Astrocyte (in vitro differentiated cells and primary cell): Measurements from ENCODE around the gene HTRA2. TPM values are rescaled to one million over a fixed set of nuclear protein-coding genes. Genes with fewer than 3 reads are reported as not detected.

Source experiments
- DNase-seq: peaks from one replicate; pipeline ENCODE4 v3.0.0-alpha.2; 2010; ENCODE audit warnings: low read depth
- FAIRE-seq: peaks from 2 replicates; lab custom pipeline; 2011; peaks lifted over from hg19 to GRCh38; lab: Jason Lieb, UNC
- H2AFZ ChIP-seq: 2 replicates; pipeline ENCODE4 v1.6.0; 2012; ENCODE audit warnings: low read depth, low read length, inconsistent platforms
- H3K27ac ChIP-seq: 2 replicates; pipeline ENCODE4 v1.5.1; 2011; ENCODE audit warnings: low read depth, low read length, inconsistent platforms
- H3K27me3 ChIP-seq: 2 replicates; pipeline ENCODE4 v1.6.0; 2011; ENCODE audit warnings: low read length, inconsistent platforms; ENCODE audit not compliant: insufficient read depth
- H3K36me3 ChIP-seq: 2 replicates; pipeline ENCODE4 v1.5.1; 2011; ENCODE audit warnings: low read length, inconsistent platforms; ENCODE audit not compliant: insufficient read depth
- H3K4me1 ChIP-seq: 2 replicates; pipeline ENCODE4 v1.5.1; 2011; ENCODE audit warnings: low read length, inconsistent platforms; ENCODE audit not compliant: insufficient read depth
- H3K4me2 ChIP-seq: 2 replicates; pipeline ENCODE4 v1.6.0; 2012; ENCODE audit warnings: low read length, inconsistent platforms
- H3K4me3 ChIP-seq: 2 replicates; pipeline ENCODE4 v1.5.1; 2011; ENCODE audit warnings: low read depth, mild to moderate bottlenecking, low read length, inconsistent platforms; ENCODE audit not compliant: insufficient read depth
- H3K79me2 ChIP-seq: 2 replicates; pipeline ENCODE4 v1.6.0; 2012; ENCODE audit warnings: mild to moderate bottlenecking, low read length, inconsistent platforms; ENCODE audit not compliant: insufficient read depth
- H3K9ac ChIP-seq: 2 replicates; pipeline ENCODE4 v1.6.0; 2012; ENCODE audit warnings: mild to moderate bottlenecking, low read length, inconsistent platforms
- H3K9me3 ChIP-seq: 2 replicates; pipeline ENCODE4 v1.5.1; 2012; ENCODE audit warnings: low read depth, mild to moderate bottlenecking, low read length, inconsistent platforms; ENCODE audit not compliant: insufficient read depth
- H4K20me1 ChIP-seq: 2 replicates; pipeline ENCODE4 v1.6.0; 2012; ENCODE audit warnings: low read length, inconsistent platforms; ENCODE audit not compliant: insufficient read depth
- H3K27ac Mint-ChIP-seq: one replicate; pipeline ENCODE4 v1.8.0; 2021; ENCODE audit warnings: mild to moderate bottlenecking, mixed read lengths; ENCODE audit not compliant: unreplicated experiment
- H3K27me3 Mint-ChIP-seq: one replicate; pipeline ENCODE4 v1.8.0; 2021; ENCODE audit warnings: low read depth, mixed read lengths; ENCODE audit not compliant: unreplicated experiment
- H3K36me3 Mint-ChIP-seq: one replicate; pipeline ENCODE4 v1.8.0; 2021; ENCODE audit warnings: low read depth, mixed read lengths; ENCODE audit not compliant: unreplicated experiment
- H3K4me1 Mint-ChIP-seq: one replicate; pipeline ENCODE4 v1.8.0; 2021; ENCODE audit warnings: low read depth, mixed read lengths; ENCODE audit not compliant: unreplicated experiment
- H3K4me3 Mint-ChIP-seq: one replicate; pipeline ENCODE4 v1.8.0; 2021; ENCODE audit warnings: mild to moderate bottlenecking, moderate library complexity, mixed read lengths; ENCODE audit not compliant: unreplicated experiment
- H3K9me3 Mint-ChIP-seq: one replicate; pipeline ENCODE4 v1.8.0; 2021; ENCODE audit warnings: mild to moderate bottlenecking, mixed read lengths; ENCODE audit not compliant: unreplicated experiment
- EZH2 ChIP-seq: IDR thresholded peaks from 2 replicates; pipeline ENCODE4 v1.6.1; 2012; ENCODE audit warnings: mild to moderate bottlenecking, low read length, inconsistent platforms; ENCODE audit not compliant: insufficient read depth
- total RNA-seq: library from RNA; stranded (reverse); gene quantifications from 2 replicates; pipeline ENCODE4 v1.2.1, GENCODE V29; 2021
- TF ChIP-seq, protein P1 (sequence below): IDR thresholded peaks from 2 replicates; pipeline ENCODE4 v1.5.1; 2011; ENCODE audit warnings: low read depth, mild to moderate bottlenecking, inconsistent platforms, low read length, moderate library complexity; ENCODE audit not compliant: insufficient read depth

Gene HTRA2
- total RNA-seq, 1 donor from 2014 or later: 24.4 TPM

DNA sequence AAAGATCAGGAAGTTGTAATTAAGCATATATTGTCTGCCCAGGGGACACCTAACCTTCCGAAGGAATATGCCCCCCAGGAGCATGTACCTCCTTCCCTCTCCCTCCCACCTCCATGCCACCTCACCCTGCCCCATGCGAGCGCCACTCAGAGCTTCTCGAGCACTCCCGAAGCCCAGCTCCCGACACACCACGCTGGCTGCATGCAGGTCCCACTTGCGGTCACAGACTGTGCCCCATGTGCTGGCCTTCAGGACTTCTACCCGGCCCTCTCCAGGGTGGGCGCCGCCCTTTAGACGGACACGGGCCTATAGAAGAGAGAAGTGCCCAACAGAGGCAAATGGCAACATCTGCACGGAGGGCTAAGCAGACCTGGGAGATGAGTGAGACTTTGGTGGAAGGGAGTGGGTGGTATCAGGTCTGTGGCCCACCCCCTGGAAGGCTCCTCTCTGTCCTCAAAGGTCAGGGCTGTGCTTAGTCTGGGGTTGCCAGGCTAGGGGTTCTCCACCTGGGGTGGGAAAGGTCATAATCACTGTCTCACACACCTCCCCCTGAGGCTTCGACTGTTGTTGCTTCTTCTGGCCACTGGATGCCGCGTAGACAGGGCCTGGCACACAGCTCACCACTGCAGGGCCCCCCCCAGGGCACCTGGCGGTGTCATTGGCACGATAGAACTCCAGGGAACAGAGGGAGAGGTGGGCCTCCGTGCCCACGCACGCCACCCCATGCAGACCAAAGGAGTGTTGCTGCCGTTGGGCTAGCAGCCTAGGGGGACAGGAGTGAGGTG is 6.6 kb downstream of the HTRA2 start:
- no peaks in the 10 kb centered on the region for H3K27me3 ChIP-seq
- Mint-ChIP-seq H3K4me1 (peaks cover 3% of the 10 kb centered on the region), H3K27me3 (peaks cover 3% of the 10 kb centered on the region), H3K4me3 (no peak overlapping the region), H3K9me3 (no peaks in the 10 kb centered on the region), H3K36me3 (peaks cover 10% of the 10 kb centered on the region), H3K27ac (no peak overlapping the region)
- no peaks in the 10 kb centered on the region for H3K79me2 ChIP-seq
- no peak for FAIRE-seq
- TF ChIP-seq, protein P1, sequence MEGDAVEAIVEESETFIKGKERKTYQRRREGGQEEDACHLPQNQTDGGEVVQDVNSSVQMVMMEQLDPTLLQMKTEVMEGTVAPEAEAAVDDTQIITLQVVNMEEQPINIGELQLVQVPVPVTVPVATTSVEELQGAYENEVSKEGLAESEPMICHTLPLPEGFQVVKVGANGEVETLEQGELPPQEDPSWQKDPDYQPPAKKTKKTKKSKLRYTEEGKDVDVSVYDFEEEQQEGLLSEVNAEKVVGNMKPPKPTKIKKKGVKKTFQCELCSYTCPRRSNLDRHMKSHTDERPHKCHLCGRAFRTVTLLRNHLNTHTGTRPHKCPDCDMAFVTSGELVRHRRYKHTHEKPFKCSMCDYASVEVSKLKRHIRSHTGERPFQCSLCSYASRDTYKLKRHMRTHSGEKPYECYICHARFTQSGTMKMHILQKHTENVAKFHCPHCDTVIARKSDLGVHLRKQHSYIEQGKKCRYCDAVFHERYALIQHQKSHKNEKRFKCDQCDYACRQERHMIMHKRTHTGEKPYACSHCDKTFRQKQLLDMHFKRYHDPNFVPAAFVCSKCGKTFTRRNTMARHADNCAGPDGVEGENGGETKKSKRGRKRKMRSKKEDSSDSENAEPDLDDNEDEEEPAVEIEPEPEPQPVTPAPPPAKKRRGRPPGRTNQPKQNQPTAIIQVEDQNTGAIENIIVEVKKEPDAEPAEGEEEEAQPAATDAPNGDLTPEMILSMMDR: no peak
- TF ChIP-seq EZH2: no peak
- H3K9ac ChIP-seq: no peak overlapping the region
- H2AFZ ChIP-seq: no peak overlapping the region
- H4K20me1 ChIP-seq: peaks cover 14% of the 10 kb centered on the region
- no peak overlapping the region for H3K27ac ChIP-seq
- no peaks in the 10 kb centered on the region for H3K9me3 ChIP-seq
- peaks cover 11% of the 10 kb centered on the region for H3K36me3 ChIP-seq
- DNase-seq: no peak
- no peak overlapping the region for H3K4me2 ChIP-seq
- H3K4me1 ChIP-seq: no peaks in the 10 kb centered on the region
- no peak overlapping the region for H3K4me3 ChIP-seq

DNA sequence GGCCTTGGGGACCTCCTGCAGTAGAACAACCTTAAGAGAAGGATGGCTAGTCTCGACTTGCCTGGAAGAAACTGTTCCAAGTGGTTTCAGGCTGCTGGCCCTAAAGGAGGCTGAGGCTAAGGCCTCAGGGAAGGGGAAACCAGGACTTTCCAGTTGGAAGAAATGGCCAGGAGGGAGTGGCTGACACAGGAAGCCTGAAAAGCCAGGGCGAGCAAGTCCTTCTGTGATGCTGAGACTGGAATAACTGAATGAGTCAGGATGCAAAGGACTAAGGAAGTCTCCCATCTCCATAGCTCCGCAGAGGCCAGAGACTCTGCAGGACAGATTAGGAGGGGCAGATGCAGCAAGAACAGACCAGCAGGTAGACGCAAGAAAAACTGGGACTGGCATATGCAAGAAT is 7.4 kb downstream of the HTRA2 start:
- no peak for FAIRE-seq

More for the DNA sequence above, 7.4 kb downstream of the HTRA2 start:
- Mint-ChIP-seq H3K4me1 (peaks cover 3% of the 10 kb centered on the region), H3K4me3 (peak overlapping the region; percentile 22), H3K36me3 (peaks cover 10% of the 10 kb centered on the region), H3K27ac (no peak overlapping the region), H3K27me3 (peaks cover 3% of the 10 kb centered on the region), H3K9me3 (no peaks in the 10 kb centered on the region)
- H4K20me1 ChIP-seq: peaks cover 9% of the 10 kb centered on the region
- no peak for DNase-seq
- H2AFZ ChIP-seq: no peak overlapping the region
- H3K27me3 ChIP-seq: no peaks in the 10 kb centered on the region
- H3K27ac ChIP-seq: no peak overlapping the region
- H3K4me3 ChIP-seq: no peak overlapping the region
- no peak overlapping the region for H3K4me2 ChIP-seq
- no peaks in the 10 kb centered on the region for H3K9me3 ChIP-seq
- peaks cover 11% of the 10 kb centered on the region for H3K36me3 ChIP-seq
- TF ChIP-seq EZH2: no peak
- TF ChIP-seq, protein P1: no peak
- no peaks in the 10 kb centered on the region for H3K4me1 ChIP-seq
- H3K79me2 ChIP-seq: no peaks in the 10 kb centered on the region
- no peak overlapping the region for H3K9ac ChIP-seq
